Right atrium auricular region (tissue), 2 donors: ENCODE measurements around the gene CPLX3. TPM values are rescaled to one million over a fixed set of nuclear protein-coding genes. Genes with fewer than 3 reads are reported as not detected.

Experiments used
- DNase-seq: peaks from one replicate; pipeline ENCODE4 v3.0.0-alpha.2; 2019; ENCODE audit warnings: low spot score
- H3K27ac ChIP-seq, 2 donors: fragments of 200-600 bp; sonication (generic); 1 replicate in 1 of 2; 2 replicates in 1 of 2; pipeline ENCODE4 v1.5.1; 2016 to 2019
- H3K27me3 ChIP-seq, 2 donors: fragments of 200-600 bp; sonication (generic); one replicate each; pipeline versions ENCODE4 v1.5.1 to v1.6.0; 2017 to 2019
- H3K36me3 ChIP-seq: fragments of 200-600 bp; sonication (generic); one replicate; pipeline ENCODE4 v1.5.1; 2016
- H3K4me1 ChIP-seq, 2 donors: fragments of 200-600 bp; sonication (generic); one replicate each; pipeline versions ENCODE4 v1.5.1 to v1.6.0; 2017 to 2019
- H3K4me3 ChIP-seq, 2 donors: fragments of 200-600 bp; sonication (generic); 1 replicate in 1 of 2; 2 replicates in 1 of 2; pipeline ENCODE4 v1.5.1; 2017 to 2019; ENCODE audit warnings: mild to moderate bottlenecking in 1 of 2, moderate library complexity in 1 of 2
- H3K9me3 ChIP-seq, 2 donors: fragments of 200-600 bp; sonication (generic); one replicate each; pipeline ENCODE4 v1.5.1; 2019
- total RNA-seq, 2 donors: library from RNA; depleted of rRNA; stranded (reverse); fragments of >200 nt; gene quantifications; one replicate each; pipeline ENCODE4 v1.1.0, GENCODE V29; 2016
- TF ChIP-seq, protein P1 (sequence below), 2 donors: fragments of 200-600 bp; sonication (generic); IDR thresholded peaks; one replicate each; pipeline ENCODE4 v1.5.1; 2019; ENCODE audit warnings: antibody characterized with exemption in 2 of 2

The CPLX3 gene
- total RNA-seq, 2 donors from 2014 or later: 1.1 to 10.8 TPM

DNA sequence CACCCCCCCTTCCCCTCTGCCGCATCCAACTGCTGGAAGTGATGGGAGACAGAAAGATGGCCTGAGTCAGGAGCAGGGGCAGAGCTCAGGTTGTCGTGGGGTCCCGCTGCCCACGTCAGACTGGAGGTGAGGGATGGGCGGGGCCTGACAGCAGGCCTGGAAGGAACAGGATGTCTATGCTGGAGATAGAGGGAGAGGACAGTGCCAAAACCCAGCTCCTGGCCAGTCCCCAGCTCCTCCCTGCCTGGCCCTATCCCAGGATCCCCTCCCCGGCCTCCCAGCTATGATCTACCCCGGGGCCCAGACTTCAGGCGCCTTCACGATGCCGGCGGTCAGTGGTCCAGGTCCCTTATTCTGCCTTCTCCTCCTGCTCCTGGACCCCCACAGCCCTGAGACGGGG, 13.9 kb upstream of the CPLX3 start, which contains the start of gene LMAN1L:
TSS of gene LMAN1L (plus strand) at position 303 of the 400 bp plus-strand sequence. CDS start at position 323, 20 bp downstream.
- no peaks in the 10 kb centered on the region for H3K27me3 ChIP-seq
- peak within 1 kb of the TSS; percentile 33 to 43 for H3K4me3 ChIP-seq
- peaks cover 0 to 31% of the 10 kb centered on the region in 2 donors for H3K4me1 ChIP-seq
- no peak for DNase-seq
- TF ChIP-seq, protein P1, sequence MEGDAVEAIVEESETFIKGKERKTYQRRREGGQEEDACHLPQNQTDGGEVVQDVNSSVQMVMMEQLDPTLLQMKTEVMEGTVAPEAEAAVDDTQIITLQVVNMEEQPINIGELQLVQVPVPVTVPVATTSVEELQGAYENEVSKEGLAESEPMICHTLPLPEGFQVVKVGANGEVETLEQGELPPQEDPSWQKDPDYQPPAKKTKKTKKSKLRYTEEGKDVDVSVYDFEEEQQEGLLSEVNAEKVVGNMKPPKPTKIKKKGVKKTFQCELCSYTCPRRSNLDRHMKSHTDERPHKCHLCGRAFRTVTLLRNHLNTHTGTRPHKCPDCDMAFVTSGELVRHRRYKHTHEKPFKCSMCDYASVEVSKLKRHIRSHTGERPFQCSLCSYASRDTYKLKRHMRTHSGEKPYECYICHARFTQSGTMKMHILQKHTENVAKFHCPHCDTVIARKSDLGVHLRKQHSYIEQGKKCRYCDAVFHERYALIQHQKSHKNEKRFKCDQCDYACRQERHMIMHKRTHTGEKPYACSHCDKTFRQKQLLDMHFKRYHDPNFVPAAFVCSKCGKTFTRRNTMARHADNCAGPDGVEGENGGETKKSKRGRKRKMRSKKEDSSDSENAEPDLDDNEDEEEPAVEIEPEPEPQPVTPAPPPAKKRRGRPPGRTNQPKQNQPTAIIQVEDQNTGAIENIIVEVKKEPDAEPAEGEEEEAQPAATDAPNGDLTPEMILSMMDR (IDR thresholded peaks at IDR 0.05): no peak
- no peaks in the 10 kb centered on the region for H3K36me3 ChIP-seq
- no peaks in the 10 kb centered on the region for H3K9me3 ChIP-seq
- H3K27ac ChIP-seq: peak within 1 kb of the TSS; percentile 83 to 86

GRCh38 chr15:74815121-74815934, 11.1 kb upstream of the CPLX3 start:
- Histone ChIP-seq H3K27ac (peak overlapping the region; percentile 83 to 86), H3K27me3 (no peaks in the 10 kb centered on the region), H3K36me3 (no peaks in the 10 kb centered on the region), H3K9me3 (no peaks in the 10 kb centered on the region), H3K4me1 (peaks cover 0 to 42% of the 10 kb centered on the region in 2 donors), H3K4me3 (no peak overlapping the region)
- no peak for DNase-seq
- TF ChIP-seq, protein P1 (IDR thresholded peaks at IDR 0.05): no peak

DNA sequence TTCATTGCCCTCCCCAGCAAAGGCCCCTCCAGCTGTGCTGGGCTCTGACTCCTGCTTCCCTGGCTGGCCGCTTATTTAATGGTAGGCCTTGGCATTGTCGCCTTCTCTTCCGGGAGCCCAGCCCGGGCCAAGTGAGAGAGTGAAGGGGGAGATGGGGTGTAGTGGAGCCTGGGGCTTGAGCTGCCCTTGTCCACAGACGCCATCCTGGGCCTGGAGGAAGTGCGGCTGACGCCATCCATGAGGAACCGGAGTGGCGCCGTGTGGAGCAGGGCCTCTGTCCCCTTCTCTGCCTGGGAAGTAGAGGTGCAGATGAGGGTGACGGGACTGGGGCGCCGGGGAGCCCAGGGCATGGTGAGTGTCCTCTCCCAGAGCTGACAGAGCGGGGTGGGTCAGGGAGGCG, 10.5 kb upstream of the CPLX3 start:
- TF ChIP-seq, protein P1 (IDR thresholded peaks at IDR 0.05): no peak
- no peak for DNase-seq
- H3K27ac ChIP-seq: peak overlapping the region; percentile 83 to 86

DNA sequence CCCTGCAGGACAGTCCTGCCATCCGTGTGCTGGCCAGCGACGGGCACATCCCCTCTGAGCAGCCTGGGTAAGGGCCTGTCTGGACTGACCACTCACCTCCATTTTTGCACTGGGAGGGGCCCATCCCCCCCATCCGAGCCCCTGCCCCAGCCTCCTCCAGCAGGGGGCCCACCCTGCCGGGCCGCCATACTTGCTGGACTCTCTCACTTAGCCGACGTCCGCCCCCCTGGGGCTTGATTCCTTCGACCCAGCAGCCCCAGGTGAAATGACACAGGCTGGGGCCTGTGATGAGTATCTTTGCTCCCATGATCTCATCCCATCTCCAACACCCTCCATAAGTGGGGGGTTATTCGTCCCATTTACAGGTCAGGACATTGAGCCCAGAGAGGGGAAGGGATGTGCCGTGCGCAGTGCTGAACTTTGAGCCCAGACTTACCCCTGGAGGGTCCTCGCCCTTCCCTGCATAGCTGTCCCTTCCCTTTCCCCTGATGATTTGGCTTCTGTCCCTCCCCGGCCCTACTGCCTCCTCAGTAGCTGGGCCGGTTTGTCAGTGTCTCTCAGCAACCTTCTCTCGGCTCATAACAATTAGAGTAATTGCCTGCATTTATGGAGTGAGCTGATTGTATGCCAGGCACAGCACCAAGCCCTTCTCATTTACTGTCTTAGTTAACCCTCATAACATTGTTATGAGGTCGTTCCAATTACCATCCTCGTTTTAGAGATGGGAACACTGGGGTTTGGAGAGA, 9.6 kb upstream of the CPLX3 start:
- Histone ChIP-seq H3K4me3 (no peak overlapping the region), H3K36me3 (no peaks in the 10 kb centered on the region), H3K4me1 (peaks cover 0 to 53% of the 10 kb centered on the region in 2 donors), H3K9me3 (no peaks in the 10 kb centered on the region), H3K27ac (peak overlapping the region; percentile 83 to 86), H3K27me3 (no peaks in the 10 kb centered on the region)
- TF ChIP-seq, protein P1 (IDR thresholded peaks at IDR 0.05): no peak
- no peak for DNase-seq

More for the DNA sequence above, 10.5 kb upstream of the CPLX3 start:
- no peaks in the 10 kb centered on the region for H3K36me3 ChIP-seq
- H3K4me3 ChIP-seq: no peak overlapping the region
- no peaks in the 10 kb centered on the region for H3K9me3 ChIP-seq
- no peaks in the 10 kb centered on the region for H3K27me3 ChIP-seq
- H3K4me1 ChIP-seq: peaks cover 0 to 49% of the 10 kb centered on the region in 2 donors

GRCh38 chr15:74817370-74817737, 9.1 kb upstream of the CPLX3 start:
- DNase-seq: no peak
- H3K4me1 ChIP-seq: peaks cover 0 to 53% of the 10 kb centered on the region in 2 donors
- H3K27ac ChIP-seq: peak overlapping the region; percentile 83 to 86
- no peaks in the 10 kb centered on the region for H3K27me3 ChIP-seq
- TF ChIP-seq, protein P1 (IDR thresholded peaks at IDR 0.05): peak in 1 of 2 donors; percentile 56
- no peaks in the 10 kb centered on the region for H3K9me3 ChIP-seq
- no peak overlapping the region for H3K4me3 ChIP-seq
- H3K36me3 ChIP-seq: no peaks in the 10 kb centered on the region
